Right ventricle myocardium superior (tissue), 1 donor: ENCODE data around the gene MPZL3. TPM values are rescaled to one million over a fixed set of nuclear protein-coding genes. Genes with fewer than 3 reads are reported as not detected.

ENCODE experiments used
- ATAC-seq: fragments of 200-7000 bp; cut with Tn5 transposase; one replicate; pipeline ENCODE4 v1.9.1; 2020; ENCODE audit warnings: mild to moderate bottlenecking; ENCODE audit not compliant: poor library complexity
- DNase-seq: peaks from one replicate; pipeline ENCODE4 v3.0.0-alpha.2; 2020
- intact Hi-C: fragments of 100-400 bp; cut with DNase I; formaldehyde crosslinking; loops from one replicate; pipeline ENCODE4 v1.11.2; 2022
- long read RNA-seq: library from polyadenylated mRNA; unstranded; transcript quantifications from one replicate; pipeline ENCODE4 v2.0.0, GENCODE V29; 2021
- total RNA-seq: library from RNA; stranded (reverse); fragmentation: NEBNext Ultra II Directional; extraction: Animal tissue kit (Norgen Biotek cat#: 25700); gene quantifications from one replicate; pipeline ENCODE4 v1.2.1, GENCODE V29; 2021
- donor health status: DM: no; HTN: yes; CAD: no; lungs with severe emphysema.

Gene MPZL3, protein sequence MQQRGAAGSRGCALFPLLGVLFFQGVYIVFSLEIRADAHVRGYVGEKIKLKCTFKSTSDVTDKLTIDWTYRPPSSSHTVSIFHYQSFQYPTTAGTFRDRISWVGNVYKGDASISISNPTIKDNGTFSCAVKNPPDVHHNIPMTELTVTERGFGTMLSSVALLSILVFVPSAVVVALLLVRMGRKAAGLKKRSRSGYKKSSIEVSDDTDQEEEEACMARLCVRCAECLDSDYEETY
- 1.8 TPM for total RNA-seq
- long read RNA-seq, partial matches to known transcripts: 0 of 4 reads
- long read RNA-seq, other reads (novel, unspliced or antisense): 2 of 4 reads

DNA sequence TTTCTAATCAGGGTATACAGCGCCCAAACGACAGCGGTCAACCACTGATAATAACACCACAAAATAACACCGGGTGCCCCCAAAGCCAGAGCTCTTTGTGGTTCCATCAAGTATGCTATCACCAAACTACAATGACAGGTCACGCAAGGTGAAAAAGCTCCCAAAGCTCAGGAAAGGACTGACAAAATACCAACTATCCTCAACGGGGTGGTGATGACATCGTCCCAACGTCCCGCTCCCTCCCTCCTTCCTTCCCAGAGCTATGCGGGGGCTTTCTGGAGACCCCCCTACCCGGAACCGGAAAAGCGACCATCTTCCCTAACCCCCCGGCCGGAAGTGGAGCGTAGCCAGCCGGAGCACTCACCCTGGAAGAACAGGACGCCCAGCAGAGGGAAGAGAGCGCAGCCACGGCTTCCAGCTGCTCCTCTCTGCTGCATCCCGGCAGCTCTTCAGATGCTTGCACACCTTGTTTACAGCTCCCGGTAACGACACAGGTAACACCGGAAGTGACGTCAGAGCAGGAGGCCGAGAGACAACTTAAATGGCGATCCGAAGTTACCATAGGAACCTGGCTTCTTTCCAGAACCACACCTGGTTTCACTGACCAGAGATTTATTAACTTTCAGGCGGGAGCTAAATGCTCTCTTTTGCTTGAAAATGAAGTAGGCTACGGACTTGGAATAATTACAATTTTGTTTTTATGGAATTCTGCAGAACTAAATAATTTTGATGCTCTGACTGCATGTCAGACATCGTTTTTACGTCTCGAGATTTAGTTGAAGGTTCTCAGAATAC lies at the start of gene MPZL3:
TSS of gene MPZL3 (minus strand) at position 508 of the 795 bp plus-strand sequence. CDS start at position 437, 71 bp downstream.
- DNase-seq (peak; percentile 73), ATAC-seq (peak; percentile 88)
- intact Hi-C loops: no loop called here

DNA sequence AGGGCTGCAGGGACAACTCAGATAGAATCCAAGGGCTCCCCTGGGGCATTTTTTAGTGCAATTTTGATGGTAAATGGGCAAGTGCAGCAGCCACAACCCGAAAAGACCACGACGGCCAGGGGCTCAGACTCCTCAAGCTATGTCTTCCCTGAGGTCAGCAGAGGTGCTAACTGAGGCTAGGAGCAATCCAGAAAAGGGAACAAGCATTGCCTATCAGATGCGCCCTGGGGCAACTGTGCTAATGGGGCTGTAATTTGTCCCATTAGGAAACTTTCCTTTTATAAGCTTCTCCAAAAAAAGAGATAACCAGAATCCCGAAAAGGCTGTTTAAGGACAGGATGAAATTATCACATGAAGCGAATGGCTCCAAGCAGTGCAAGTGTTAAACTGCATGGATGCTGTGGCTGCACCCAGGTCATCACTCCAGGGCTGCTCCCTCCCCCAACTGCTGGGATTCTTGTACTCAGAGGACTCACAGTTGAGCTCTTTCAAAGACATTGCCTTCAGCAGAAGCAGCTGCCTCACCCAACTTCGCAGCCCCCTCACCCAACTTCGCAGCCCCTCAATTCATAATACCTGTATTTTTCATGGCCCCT lies 49.5 kb upstream of the MPZL3 start:
- intact Hi-C loops: no loop called here
- DNase-seq (no peak), ATAC-seq (no peak)

DNA sequence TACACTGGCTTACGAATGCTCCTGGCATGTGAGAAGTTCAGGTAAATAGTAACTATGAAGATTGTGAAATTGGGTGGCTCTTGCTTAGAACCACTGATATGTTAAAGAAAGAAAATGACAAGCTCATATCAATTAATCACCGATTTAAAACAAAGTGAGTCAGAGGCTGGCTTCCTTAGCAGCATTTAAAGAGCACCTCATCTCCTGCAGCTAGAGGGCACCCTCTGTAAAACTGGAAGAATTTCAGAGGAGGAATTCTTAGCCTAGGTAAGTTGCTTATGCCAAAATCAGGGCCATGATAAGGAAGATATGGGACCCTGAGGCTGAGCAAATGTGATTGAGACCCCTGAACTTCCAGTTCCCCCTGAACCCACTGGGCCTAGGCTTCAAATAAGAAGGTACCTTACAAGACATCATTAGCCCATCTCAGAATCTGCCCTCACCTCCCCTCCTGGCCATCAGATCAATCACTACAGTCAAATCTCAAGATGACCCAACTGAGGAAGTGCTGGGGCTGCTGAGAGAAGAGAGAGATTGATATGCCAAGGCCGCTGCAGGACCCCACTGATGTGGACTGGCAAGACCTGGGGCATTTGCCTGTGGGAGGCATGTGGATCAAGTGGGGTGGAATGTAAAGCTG lies 43.8 kb upstream of the MPZL3 start:
- intact Hi-C loops: loop anchor here (5.0 kb wide), 1 partner anchor 56 kb away; no protein-coding TSS in a partner anchor
- DNase-seq: no peak
- peak; percentile 54 for ATAC-seq

- DNase-seq (no peak), ATAC-seq (no peak)
- intact Hi-C loops: loop anchor here (5.0 kb wide), 1 partner anchor 57 kb away; no protein-coding TSS in a partner anchor
Observed at GRCh38 chr11:118295199-118295598, 43.0 kb upstream of the MPZL3 start.

- DNase-seq: no peak
- ATAC-seq: no peak
- intact Hi-C loops: loop anchor here (5.0 kb wide), 1 partner anchor 147 kb away; no protein-coding TSS in a partner anchor
Observed at GRCh38 chr11:118294053-118294452, 41.9 kb upstream of the MPZL3 start.

DNA sequence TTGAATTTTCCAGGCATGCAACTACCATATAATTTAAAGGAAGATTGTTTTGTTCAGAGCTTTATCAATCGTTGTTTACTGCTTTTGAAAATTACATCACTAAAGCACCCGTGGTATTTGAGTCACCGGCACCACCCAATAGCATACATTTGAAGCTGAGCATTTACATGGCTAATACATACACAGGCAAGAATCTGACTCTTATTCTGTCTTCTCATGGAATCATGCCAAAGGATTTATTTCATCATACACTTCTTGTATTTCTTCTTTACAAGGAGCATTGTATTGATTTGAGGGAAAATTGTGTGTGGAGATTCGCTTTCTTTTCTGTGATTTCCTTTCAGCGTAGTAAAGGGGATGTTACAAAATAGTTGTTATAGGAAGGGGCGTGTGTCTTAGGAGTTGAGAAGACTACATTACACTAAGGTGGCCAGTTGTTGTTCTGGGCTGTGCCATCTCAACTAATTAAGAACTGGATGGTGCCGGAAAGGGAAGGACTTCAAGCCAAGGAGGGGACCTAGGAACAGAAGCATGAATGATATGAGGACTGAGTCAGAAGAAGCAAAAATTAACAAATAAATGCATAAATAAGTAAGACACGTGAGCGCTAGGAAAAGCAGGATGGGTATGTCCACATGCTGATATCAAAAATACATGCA lies 39.4 kb upstream of the MPZL3 start:
- DNase-seq (no peak), ATAC-seq (no peak)
- intact Hi-C loops: loop anchor here (5.0 kb wide), 1 partner anchor 144 kb away; no protein-coding TSS in a partner anchor

DNA sequence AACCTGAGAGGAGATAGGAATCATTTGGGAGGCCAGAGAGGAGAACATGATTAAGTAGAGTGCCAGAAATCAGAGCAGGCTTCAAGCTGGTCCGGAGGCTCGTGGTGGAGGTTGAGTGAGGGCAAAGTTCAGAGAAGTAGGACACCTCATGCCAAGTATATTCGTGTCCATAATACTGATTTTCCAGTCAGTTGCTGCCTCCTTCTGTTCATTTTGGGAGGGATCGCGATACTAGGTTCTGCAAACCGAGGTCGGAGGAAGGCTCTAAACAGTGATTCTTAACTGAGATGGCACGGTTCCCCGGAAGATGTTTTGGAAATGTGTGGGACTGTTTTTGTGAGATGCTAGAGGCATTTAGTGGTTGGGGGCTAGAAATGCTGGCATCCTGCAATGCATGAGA lies 38.8 kb upstream of the MPZL3 start:
- intact Hi-C loops: loop anchor here (5.0 kb wide), 1 partner anchor 144 kb away; no protein-coding TSS in a partner anchor
- ATAC-seq: peak; percentile 90
- no peak for DNase-seq

GRCh38 chr11:118289401-118289800 lies 37.2 kb upstream of the MPZL3 start:
- DNase-seq: no peak
- intact Hi-C loops: loop anchor here (5.0 kb wide), 1 partner anchor 87 kb away; no protein-coding TSS in a partner anchor
- ATAC-seq: no peak

- intact Hi-C loops: loop anchor here (5.0 kb wide), 1 partner anchor 85 kb away; no protein-coding TSS in a partner anchor
Observed at GRCh38 chr11:118287006-118287405, 34.8 kb upstream of the MPZL3 start.

GRCh38 chr11:118286545-118286944 lies 34.4 kb upstream of the MPZL3 start:
- intact Hi-C loops: loop anchor here (5.0 kb wide), 1 partner anchor 84 kb away; no protein-coding TSS in a partner anchor
- ATAC-seq: no peak

More at GRCh38 chr11:118287006-118287405, 34.8 kb upstream of the MPZL3 start:
- ATAC-seq: no peak
- no peak for DNase-seq

GRCh38 chr11:118283756-118284350 lies 31.7 kb upstream of the MPZL3 start:
- intact Hi-C loops: no loop called here
- ATAC-seq (no peak), DNase-seq (no peak)

More at GRCh38 chr11:118286545-118286944, 34.4 kb upstream of the MPZL3 start:
- no peak for DNase-seq

- ATAC-seq: no peak
- no peak for DNase-seq
- intact Hi-C loops: no loop called here
Observed at GRCh38 chr11:118283037-118283636, 31.0 kb upstream of the MPZL3 start.

DNA sequence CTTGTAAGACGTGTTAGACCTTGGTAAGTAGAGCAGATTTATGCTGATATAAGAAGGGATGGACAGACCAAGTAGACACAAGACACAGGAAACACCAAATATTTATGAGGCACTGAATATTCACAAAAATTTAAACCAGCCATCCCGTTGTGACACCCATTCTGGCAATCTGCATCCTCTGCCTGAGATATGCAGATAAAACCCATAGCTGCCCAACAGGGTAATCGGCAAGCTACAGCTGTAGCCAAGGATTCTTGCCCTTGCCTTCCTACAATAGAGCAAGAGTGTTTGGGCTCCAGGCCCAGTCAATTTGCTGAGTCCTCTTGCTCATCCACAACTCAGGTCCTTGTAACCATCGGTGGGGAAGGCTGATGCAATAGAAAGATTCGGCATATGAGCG lies 30.4 kb upstream of the MPZL3 start:
- ATAC-seq (no peak), DNase-seq (no peak)
- intact Hi-C loops: no loop called here

GRCh38 chr11:118281284-118281683 lies 29.1 kb upstream of the MPZL3 start:
- DNase-seq: no peak
- intact Hi-C loops: no loop called here
- no peak for ATAC-seq

DNA sequence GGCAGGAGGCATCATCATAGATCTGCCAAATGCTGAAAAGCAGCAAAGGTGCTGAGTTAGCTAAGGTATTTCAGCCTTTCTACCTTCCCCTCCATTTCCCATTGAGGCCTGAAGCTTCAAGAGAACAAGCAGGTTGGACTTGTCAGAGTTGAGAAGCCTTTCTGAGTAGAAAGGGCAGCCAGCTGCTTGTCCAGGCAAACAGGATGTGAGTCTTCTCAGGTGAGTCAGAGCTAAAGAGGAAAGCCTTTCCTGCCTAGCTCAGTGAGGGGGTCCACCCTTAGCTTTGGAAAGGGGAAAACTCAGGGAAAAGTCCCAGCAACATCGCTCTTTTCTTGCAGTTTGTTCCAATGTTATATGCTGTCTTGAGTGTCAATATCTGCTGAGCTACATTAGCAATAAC lies 25.1 kb upstream of the MPZL3 start:
- no peak for ATAC-seq
- DNase-seq: no peak
- intact Hi-C loops: no loop called here

- ATAC-seq: no peak
- no peak for DNase-seq
- intact Hi-C loops: no loop called here
Observed at GRCh38 chr11:118276422-118276821, 24.3 kb upstream of the MPZL3 start.

DNA sequence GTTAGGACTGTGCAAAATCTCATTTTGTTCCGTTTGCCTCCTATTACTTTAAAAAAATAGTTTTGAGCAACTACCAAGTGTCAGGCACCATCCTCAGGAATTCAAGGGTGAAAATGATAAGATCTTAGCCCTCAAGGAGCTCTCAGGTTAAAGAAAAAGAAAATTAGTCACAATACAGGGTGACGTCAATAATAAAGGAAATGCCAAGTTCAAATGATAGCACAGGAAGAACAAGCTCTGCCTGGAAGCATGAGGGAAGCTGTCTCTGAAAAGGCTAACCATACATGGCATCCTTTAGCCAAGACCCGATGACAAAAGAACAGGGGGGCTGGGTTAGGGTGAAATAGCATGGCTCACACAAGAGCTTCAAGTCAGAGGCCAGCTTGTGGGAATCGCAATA lies 23.0 kb upstream of the MPZL3 start:
- ATAC-seq (no peak), DNase-seq (no peak)
- intact Hi-C loops: no loop called here
